Measurements from ENCODE around the gene RNASEH1.

DNA sequence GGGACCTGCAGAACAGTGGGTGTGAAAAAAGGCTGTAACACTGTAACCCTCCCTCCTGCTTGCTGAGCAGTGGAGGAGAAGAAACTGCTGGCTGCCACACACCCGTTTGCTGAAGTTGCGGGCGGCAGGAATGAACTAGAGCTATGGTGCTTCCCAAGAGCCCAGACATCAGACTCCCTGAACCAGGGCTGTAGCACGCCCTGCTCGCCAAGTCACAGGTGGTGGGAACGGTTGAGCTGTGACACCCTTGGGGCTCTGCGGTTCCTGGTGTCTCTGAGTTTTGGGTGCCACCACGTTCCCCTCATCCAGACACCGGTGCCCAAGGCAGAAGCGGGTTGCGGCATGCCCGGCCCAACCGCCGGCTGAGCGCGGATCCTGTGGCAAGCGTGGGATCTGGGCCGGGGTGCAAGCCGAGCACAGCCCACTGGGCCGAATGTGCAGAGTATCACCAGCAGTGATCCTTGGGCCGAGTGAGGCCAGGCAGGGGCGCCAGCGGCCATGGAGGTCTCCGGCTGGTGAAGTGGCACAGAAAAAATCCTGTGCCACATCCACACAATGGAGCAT lies 23.8 kb downstream of the RNASEH1 start:
- TF ChIP-seq, protein P1, sequence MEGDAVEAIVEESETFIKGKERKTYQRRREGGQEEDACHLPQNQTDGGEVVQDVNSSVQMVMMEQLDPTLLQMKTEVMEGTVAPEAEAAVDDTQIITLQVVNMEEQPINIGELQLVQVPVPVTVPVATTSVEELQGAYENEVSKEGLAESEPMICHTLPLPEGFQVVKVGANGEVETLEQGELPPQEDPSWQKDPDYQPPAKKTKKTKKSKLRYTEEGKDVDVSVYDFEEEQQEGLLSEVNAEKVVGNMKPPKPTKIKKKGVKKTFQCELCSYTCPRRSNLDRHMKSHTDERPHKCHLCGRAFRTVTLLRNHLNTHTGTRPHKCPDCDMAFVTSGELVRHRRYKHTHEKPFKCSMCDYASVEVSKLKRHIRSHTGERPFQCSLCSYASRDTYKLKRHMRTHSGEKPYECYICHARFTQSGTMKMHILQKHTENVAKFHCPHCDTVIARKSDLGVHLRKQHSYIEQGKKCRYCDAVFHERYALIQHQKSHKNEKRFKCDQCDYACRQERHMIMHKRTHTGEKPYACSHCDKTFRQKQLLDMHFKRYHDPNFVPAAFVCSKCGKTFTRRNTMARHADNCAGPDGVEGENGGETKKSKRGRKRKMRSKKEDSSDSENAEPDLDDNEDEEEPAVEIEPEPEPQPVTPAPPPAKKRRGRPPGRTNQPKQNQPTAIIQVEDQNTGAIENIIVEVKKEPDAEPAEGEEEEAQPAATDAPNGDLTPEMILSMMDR (IDR thresholded peaks at IDR 0.05) = no peak
- TF ChIP-seq POLR2A (IDR thresholded peaks at IDR 0.05) = no peak
- no peak for TF ChIP-seq EP300 (IDR thresholded peaks at IDR 0.05)
